GM23338 (cell line): ENCODE results near the gene UBE2E2. TPM values are rescaled to one million over a fixed set of nuclear protein-coding genes. Genes with fewer than 3 reads are reported as not detected.

Experiments
- ATAC-seq: fragments of 200-7000 bp; cut with Tn5 transposase; 3 replicates; pipeline ENCODE4 v1.9.1; 2020
- DNase-seq: peaks from one replicate; pipeline ENCODE4 v3.0.0-alpha.2; 2015; ENCODE audit warnings: low spot score
- H2AFZ ChIP-seq: fragments of 200-600 bp; sonication (generic); 2 replicates; pipeline ENCODE4 v1.8.0; 2016; ENCODE audit warnings: antibody characterized with exemption, mild to moderate bottlenecking, moderate library complexity
- H3F3A ChIP-seq: fragments of 200-600 bp; sonication (generic); replicated peaks from 2 replicates; pipeline ENCODE4 v1.8.0; 2017; ENCODE audit warnings: antibody characterized with exemption, mixed run types, low read depth
- H3K27ac ChIP-seq: fragments of 200-600 bp; sonication (generic); 2 replicates; pipeline ENCODE4 v1.6.1; 2016; ENCODE audit warnings: low read depth
- H3K27me3 ChIP-seq: fragments of 200-600 bp; sonication (generic); 2 replicates; pipeline ENCODE4 v1.8.0; 2016; ENCODE audit warnings: mild to moderate bottlenecking, mixed run types, moderate library complexity; ENCODE audit not compliant: insufficient read depth
- H3K36me3 ChIP-seq: fragments of 200-600 bp; sonication (generic); 2 replicates; pipeline ENCODE4 v1.8.0; 2016; ENCODE audit warnings: mild to moderate bottlenecking; ENCODE audit not compliant: insufficient read depth
- H3K4me1 ChIP-seq: fragments of 200-600 bp; sonication (generic); 2 replicates; pipeline ENCODE4 v1.8.0; 2016; ENCODE audit warnings: mild to moderate bottlenecking, moderate library complexity; ENCODE audit not compliant: insufficient read depth
- H3K4me2 ChIP-seq: fragments of 200-600 bp; sonication (generic); 2 replicates; pipeline ENCODE4 v1.7.1; 2017; ENCODE audit warnings: mixed run types
- H3K4me3 ChIP-seq: fragments of 200-600 bp; sonication (generic); 2 replicates; pipeline ENCODE4 v1.6.1; 2016; ENCODE audit warnings: mixed run types
- H3K79me2 ChIP-seq: fragments of 200-600 bp; sonication (generic); replicated peaks from 2 replicates; pipeline ENCODE4 v1.8.0; 2017; ENCODE audit warnings: mild to moderate bottlenecking; ENCODE audit not compliant: insufficient read depth
- H3K9me2 ChIP-seq: fragments of 200-600 bp; sonication (generic); 2 replicates; pipeline ENCODE4 v1.8.0; 2017; ENCODE audit not compliant: insufficient read depth
- H4K20me1 ChIP-seq: fragments of 200-600 bp; sonication (generic); replicated peaks from 2 replicates; pipeline ENCODE4 v1.8.0; 2017; ENCODE audit warnings: mild to moderate bottlenecking; ENCODE audit not compliant: insufficient read depth
- H3K27ac Mint-ChIP-seq: 2 replicates; pipeline ENCODE4 v1.8.0; 2020; ENCODE audit warnings: inconsistent platforms, mild to moderate bottlenecking, moderate library complexity, mixed read lengths
- H3K27me3 Mint-ChIP-seq: 3 replicates; pipeline ENCODE4 v1.8.0; 2022; ENCODE audit warnings: low read depth, mild to moderate bottlenecking, moderate library complexity, mixed read lengths, inconsistent platforms; ENCODE audit not compliant: insufficient read depth, poor library complexity
- H3K36me3 Mint-ChIP-seq: 3 replicates; pipeline ENCODE4 v1.8.0; 2021; ENCODE audit warnings: low read depth, mild to moderate bottlenecking, inconsistent platforms, moderate library complexity, mixed read lengths
- H3K4me1 Mint-ChIP-seq: 3 replicates; pipeline ENCODE4 v1.8.0; 2020; ENCODE audit warnings: mild to moderate bottlenecking, inconsistent platforms, mixed read lengths
- H3K4me3 Mint-ChIP-seq: 3 replicates; pipeline ENCODE4 v1.8.0; 2021; ENCODE audit warnings: moderate library complexity, mild to moderate bottlenecking, inconsistent platforms, mixed read lengths
- H3K9me3 Mint-ChIP-seq: 3 replicates; pipeline ENCODE4 v1.8.0; 2020; ENCODE audit warnings: moderate library complexity, mild to moderate bottlenecking, inconsistent platforms, mixed read lengths
- EZH2 ChIP-seq: fragments of 200-600 bp; sonication (generic); IDR thresholded peaks from one replicate; pipeline ENCODE4 v1.8.0; 2017; ENCODE audit warnings: antibody characterized with exemption, mild to moderate bottlenecking, low read depth; ENCODE audit not compliant: unreplicated experiment
- EZH2phosphoT487 ChIP-seq: fragments of 200-600 bp; sonication (generic); IDR thresholded peaks from one replicate; pipeline ENCODE4 v1.8.1; 2018; ENCODE audit warnings: antibody characterized with exemption; ENCODE audit not compliant: unreplicated experiment
- JUNB ChIP-seq: IDR thresholded peaks from one replicate; pipeline ENCODE4 v1.6.1; 2016; ENCODE audit warnings: antibody characterized with exemption; ENCODE audit not compliant: unreplicated experiment
- POLR2AphosphoS5 ChIP-seq: IDR thresholded peaks from 2 replicates; pipeline ENCODE4 v1.6.1; 2016; ENCODE audit warnings: antibody characterized with exemption, low read depth
- STAT1 ChIP-seq: IDR thresholded peaks from one replicate; pipeline ENCODE4 v1.6.1; 2016; ENCODE audit warnings: antibody characterized with exemption; ENCODE audit not compliant: unreplicated experiment
- polyA plus RNA-seq: library from polyadenylated mRNA; unstranded; fragments of >200 nt; fragmentation: Nextera tagmentation; extraction: Ambion mirVana; gene quantifications from 2 replicates; pipeline ENCODE4 v1.2.1, GENCODE V29; 2016
- total RNA-seq: library from RNA; depleted of rRNA; stranded (reverse); fragments of >200 nt; shearing (Covaris generic); gene quantifications from 2 replicates; pipeline ENCODE4 v1.2.3, GENCODE V29; 2014
- TF ChIP-seq, protein P1 (sequence below): fragments of 250-450 bp; sonication (Bioruptor Pico); IDR thresholded peaks from 2 replicates; pipeline ENCODE4 v1.5.0; 2020; ENCODE audit warnings: mild to moderate bottlenecking, moderate library complexity
- TF ChIP-seq, protein P2 (sequence below): IDR thresholded peaks from 2 replicates; pipeline ENCODE4 v1.6.1; 2016; ENCODE audit warnings: antibody characterized with exemption
- TF ChIP-seq, protein P3 (sequence below): IDR thresholded peaks from one replicate; pipeline ENCODE4 v1.6.1; 2018; ENCODE audit warnings: antibody characterized with exemption; ENCODE audit not compliant: unreplicated experiment

The UBE2E2 gene
- total and polyA plus RNA-seq, 2 experiments from 2014 or later, result 86.9 to 169 TPM

DNA sequence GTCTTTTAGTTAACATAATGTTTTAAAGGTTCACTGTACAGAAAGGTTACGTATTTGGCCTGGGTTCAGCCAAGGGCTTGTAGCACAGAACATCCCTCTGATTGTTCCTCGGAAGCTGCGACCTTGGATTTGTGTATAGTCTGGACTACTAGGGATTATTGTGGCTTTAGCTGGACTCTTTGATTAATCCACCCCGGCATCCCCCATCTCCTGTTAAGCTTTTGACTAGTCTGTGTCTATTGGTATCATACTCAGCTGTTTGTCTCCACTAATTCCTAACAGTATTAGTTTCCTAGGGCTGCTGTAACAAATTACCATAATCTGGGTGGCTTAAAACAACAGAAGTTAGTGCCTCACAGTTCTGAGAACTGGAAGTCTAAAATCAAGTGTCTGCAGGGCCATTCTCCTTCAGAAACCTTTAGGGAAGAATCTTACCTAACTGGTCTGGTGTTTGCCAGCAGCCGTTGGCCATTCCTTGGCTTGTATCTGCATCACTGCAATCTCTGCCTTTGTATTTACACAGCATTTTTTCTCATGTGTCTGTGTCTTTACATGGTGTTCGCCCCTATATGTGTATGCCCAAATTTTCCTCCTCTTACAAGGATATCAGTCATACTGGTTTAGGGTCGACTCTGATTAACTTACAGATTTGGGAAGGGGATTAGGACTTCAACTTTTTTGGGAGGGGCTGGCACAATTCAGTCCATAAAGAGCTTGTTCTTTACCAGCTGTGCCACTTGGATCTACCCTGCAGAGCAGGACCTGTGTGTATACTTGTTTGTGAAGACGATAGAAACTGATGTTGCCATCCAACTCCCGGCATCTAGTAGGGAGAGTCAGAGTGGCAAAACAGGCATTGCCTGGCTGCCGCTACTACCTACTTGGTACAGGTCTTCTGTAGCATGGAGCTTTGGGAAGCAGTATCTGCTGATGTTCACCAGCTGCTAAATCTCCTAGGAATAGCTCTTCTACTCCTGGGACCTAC, 117.8 kb downstream of the UBE2E2 start:
- no peaks in the 10 kb centered on the region for H3K9me2 ChIP-seq
- H3K27ac Mint-ChIP-seq, result no peak overlapping the region
- H3K4me3 Mint-ChIP-seq, result no peak overlapping the region
- no peaks in the 10 kb centered on the region for H3K36me3 ChIP-seq
- no peak overlapping the region for H3K4me2 ChIP-seq
- DNase-seq (no peak), ATAC-seq (no peak)
- H3F3A ChIP-seq, result no peaks in the 10 kb centered on the region
- H3K27me3 ChIP-seq, result no peaks in the 10 kb centered on the region
- H3K27me3 Mint-ChIP-seq, result no peaks in the 10 kb centered on the region
- H3K27ac ChIP-seq, result no peak overlapping the region
- no peaks in the 10 kb centered on the region for H4K20me1 ChIP-seq
- H3K79me2 ChIP-seq, result peaks cover 69% of the 10 kb centered on the region
- H3K36me3 Mint-ChIP-seq, result 0 out of 3 replicates have a peak, but pooled peaks cover 4% of the 10 kb centered on the region
- peaks cover 4% of the 10 kb centered on the region; the same call in 1 of the 3 replicates for H3K9me3 Mint-ChIP-seq
- peaks cover 20% of the 10 kb centered on the region for H3K4me1 ChIP-seq
- no peak overlapping the region for H3K4me3 ChIP-seq
- peaks cover 15% of the 10 kb centered on the region for H3K4me1 Mint-ChIP-seq
- TF ChIP-seq, protein P1, sequence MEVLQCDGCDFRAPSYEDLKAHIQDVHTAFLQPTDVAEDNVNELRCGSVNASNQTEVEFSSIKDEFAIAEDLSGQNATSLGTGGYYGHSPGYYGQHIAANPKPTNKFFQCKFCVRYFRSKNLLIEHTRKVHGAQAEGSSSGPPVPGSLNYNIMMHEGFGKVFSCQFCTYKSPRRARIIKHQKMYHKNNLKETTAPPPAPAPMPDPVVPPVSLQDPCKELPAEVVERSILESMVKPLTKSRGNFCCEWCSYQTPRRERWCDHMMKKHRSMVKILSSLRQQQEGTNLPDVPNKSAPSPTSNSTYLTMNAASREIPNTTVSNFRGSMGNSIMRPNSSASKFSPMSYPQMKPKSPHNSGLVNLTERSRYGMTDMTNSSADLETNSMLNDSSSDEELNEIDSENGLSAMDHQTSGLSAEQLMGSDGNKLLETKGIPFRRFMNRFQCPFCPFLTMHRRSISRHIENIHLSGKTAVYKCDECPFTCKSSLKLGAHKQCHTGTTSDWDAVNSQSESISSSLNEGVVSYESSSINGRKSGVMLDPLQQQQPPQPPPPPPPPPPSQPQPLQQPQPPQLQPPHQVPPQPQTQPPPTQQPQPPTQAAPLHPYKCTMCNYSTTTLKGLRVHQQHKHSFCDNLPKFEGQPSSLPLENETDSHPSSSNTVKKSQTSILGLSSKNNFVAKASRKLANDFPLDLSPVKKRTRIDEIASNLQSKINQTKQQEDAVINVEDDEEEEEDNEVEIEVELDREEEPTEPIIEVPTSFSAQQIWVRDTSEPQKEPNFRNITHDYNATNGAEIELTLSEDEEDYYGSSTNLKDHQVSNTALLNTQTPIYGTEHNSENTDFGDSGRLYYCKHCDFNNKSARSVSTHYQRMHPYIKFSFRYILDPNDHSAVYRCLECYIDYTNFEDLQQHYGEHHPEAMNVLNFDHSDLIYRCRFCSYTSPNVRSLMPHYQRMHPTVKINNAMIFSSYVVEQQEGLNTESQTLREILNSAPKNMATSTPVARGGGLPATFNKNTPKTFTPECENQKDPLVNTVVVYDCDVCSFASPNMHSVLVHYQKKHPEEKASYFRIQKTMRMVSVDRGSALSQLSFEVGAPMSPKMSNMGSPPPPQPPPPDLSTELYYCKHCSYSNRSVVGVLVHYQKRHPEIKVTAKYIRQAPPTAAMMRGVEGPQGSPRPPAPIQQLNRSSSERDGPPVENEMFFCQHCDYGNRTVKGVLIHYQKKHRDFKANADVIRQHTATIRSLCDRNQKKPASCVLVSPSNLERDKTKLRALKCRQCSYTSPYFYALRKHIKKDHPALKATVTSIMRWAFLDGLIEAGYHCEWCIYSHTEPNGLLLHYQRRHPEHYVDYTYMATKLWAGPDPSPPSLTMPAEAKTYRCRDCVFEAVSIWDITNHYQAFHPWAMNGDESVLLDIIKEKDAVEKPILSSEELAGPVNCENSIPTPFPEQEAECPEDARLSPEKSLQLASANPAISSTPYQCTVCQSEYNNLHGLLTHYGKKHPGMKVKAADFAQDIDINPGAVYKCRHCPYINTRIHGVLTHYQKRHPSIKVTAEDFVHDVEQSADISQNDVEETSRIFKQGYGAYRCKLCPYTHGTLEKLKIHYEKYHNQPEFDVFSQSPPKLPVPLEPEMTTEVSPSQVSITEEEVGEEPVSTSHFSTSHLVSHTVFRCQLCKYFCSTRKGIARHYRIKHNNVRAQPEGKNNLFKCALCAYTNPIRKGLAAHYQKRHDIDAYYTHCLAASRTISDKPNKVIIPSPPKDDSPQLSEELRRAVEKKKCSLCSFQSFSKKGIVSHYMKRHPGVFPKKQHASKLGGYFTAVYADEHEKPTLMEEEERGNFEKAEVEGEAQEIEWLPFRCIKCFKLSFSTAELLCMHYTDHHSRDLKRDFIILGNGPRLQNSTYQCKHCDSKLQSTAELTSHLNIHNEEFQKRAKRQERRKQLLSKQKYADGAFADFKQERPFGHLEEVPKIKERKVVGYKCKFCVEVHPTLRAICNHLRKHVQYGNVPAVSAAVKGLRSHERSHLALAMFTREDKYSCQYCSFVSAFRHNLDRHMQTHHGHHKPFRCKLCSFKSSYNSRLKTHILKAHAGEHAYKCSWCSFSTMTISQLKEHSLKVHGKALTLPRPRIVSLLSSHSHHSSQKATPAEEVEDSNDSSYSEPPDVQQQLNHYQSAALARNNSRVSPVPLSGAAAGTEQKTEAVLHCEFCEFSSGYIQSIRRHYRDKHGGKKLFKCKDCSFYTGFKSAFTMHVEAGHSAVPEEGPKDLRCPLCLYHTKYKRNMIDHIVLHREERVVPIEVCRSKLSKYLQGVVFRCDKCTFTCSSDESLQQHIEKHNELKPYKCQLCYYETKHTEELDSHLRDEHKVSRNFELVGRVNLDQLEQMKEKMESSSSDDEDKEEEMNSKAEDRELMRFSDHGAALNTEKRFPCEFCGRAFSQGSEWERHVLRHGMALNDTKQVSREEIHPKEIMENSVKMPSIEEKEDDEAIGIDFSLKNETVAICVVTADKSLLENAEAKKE (CRISPR knock-in tag), result no peak
- TF ChIP-seq, protein P2, sequence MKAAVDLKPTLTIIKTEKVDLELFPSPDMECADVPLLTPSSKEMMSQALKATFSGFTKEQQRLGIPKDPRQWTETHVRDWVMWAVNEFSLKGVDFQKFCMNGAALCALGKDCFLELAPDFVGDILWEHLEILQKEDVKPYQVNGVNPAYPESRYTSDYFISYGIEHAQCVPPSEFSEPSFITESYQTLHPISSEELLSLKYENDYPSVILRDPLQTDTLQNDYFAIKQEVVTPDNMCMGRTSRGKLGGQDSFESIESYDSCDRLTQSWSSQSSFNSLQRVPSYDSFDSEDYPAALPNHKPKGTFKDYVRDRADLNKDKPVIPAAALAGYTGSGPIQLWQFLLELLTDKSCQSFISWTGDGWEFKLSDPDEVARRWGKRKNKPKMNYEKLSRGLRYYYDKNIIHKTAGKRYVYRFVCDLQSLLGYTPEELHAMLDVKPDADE, result no peak
- TF ChIP-seq STAT1 (no peak), JUNB (no peak), EZH2 (no peak), POLR2AphosphoS5 (no peak), EZH2phosphoT487 (no peak)
- TF ChIP-seq, protein P3, sequence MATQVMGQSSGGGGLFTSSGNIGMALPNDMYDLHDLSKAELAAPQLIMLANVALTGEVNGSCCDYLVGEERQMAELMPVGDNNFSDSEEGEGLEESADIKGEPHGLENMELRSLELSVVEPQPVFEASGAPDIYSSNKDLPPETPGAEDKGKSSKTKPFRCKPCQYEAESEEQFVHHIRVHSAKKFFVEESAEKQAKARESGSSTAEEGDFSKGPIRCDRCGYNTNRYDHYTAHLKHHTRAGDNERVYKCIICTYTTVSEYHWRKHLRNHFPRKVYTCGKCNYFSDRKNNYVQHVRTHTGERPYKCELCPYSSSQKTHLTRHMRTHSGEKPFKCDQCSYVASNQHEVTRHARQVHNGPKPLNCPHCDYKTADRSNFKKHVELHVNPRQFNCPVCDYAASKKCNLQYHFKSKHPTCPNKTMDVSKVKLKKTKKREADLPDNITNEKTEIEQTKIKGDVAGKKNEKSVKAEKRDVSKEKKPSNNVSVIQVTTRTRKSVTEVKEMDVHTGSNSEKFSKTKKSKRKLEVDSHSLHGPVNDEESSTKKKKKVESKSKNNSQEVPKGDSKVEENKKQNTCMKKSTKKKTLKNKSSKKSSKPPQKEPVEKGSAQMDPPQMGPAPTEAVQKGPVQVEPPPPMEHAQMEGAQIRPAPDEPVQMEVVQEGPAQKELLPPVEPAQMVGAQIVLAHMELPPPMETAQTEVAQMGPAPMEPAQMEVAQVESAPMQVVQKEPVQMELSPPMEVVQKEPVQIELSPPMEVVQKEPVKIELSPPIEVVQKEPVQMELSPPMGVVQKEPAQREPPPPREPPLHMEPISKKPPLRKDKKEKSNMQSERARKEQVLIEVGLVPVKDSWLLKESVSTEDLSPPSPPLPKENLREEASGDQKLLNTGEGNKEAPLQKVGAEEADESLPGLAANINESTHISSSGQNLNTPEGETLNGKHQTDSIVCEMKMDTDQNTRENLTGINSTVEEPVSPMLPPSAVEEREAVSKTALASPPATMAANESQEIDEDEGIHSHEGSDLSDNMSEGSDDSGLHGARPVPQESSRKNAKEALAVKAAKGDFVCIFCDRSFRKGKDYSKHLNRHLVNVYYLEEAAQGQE, result no peak
- no peak overlapping the region for H2AFZ ChIP-seq
